ENCODE measurements around the gene FGF10.

GRCh38 chr5:44389823-44390143 is 563 bp upstream of the FGF10 start:
- no peak for TF ChIP-seq CTCF (IDR thresholded peaks at IDR 0.05)
- TF ChIP-seq POLR2A (IDR thresholded peaks at IDR 0.05): no peak
